Activated CD8-positive, alpha-beta T cell treated with anti-CD3 and anti-CD28 coated beads for 36 hours (primary cell): ENCODE data around the gene GBP3. TPM values are rescaled to one million over a fixed set of nuclear protein-coding genes. Genes with fewer than 3 reads are reported as not detected.
"Not testable (repeated sequence)": the region's sequence is repeated elsewhere in the genome, so short reads cannot be mapped to it uniquely, and the experiment has no call there.

Source experiments
- ATAC-seq: fragments of 200-7000 bp; cut with Tn5 transposase; one replicate; pipeline ENCODE4 v1.10.0; 2021; ENCODE audit warnings: mild to moderate bottlenecking, moderate library complexity
- CTCF ChIA-PET: fragments of 350-600 bp; sonication (Branson Sonifier 250); formaldehyde crosslinking; loops from one replicate; lab custom pipeline; 2021; ENCODE audit warnings: antibody characterized with exemption; lab: Charles Lee
- POLR2A ChIA-PET: fragments of 350-600 bp; sonication (Branson Sonifier 250); formaldehyde crosslinking; loops from one replicate; lab custom pipeline; 2021; ENCODE audit warnings: antibody characterized with exemption; lab: Charles Lee
- DNase-seq: peaks from one replicate; pipeline ENCODE4 v3.0.0-alpha.2; 2020
- H3K27ac Mint-ChIP-seq: one replicate; pipeline ENCODE4 v1.8.0; 2021; ENCODE audit warnings: mild to moderate bottlenecking, mixed read lengths
- H3K27me3 Mint-ChIP-seq: one replicate; pipeline ENCODE4 v1.8.0; 2021; ENCODE audit warnings: mixed read lengths
- H3K36me3 Mint-ChIP-seq: one replicate; pipeline ENCODE4 v1.8.0; 2021; ENCODE audit warnings: low read depth, mixed read lengths
- H3K4me1 Mint-ChIP-seq: one replicate; pipeline ENCODE4 v1.8.0; 2021; ENCODE audit warnings: low read depth, mixed read lengths
- H3K4me3 Mint-ChIP-seq: one replicate; pipeline ENCODE4 v1.8.0; 2021; ENCODE audit warnings: mild to moderate bottlenecking, moderate library complexity, mixed read lengths
- H3K9me3 Mint-ChIP-seq: one replicate; pipeline ENCODE4 v1.8.0; 2021; ENCODE audit warnings: mixed read lengths
- CTCF ChIP-seq: fragments of 200-600 bp; IDR thresholded peaks from one replicate; pipeline ENCODE4 v1.8.0; 2022; ENCODE audit warnings: antibody characterized with exemption, mild to moderate bottlenecking
- intact Hi-C: fragments of 100-400 bp; cut with micrococcal nuclease; formaldehyde crosslinking; loops from one replicate; pipeline ENCODE4 v1.10.0; 2022
- total RNA-seq, 2 experiments: library from RNA; stranded (reverse); gene quantifications; one replicate each; pipeline ENCODE4 v1.2.3, GENCODE V29; 2021

The GBP3 gene
- total RNA-seq, 2 experiments from 2014 or later: 4.7 to 5.7 TPM

DNA sequence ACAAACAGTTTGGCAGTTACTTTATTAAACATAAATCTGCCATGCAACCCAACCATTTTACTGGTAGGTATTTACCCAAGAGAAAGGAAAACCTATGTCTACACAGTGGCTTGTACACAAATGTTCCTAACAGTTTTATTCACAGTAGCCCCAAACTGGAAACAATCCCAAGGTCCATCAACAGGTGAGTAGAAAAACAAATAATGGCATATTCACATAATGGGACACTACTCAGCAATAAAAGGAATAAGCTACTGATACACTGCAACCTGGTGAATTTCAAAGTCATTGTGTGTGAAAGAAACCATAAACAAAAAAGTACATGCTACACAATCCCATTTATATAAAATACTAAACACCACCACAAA is 42.9 kb downstream of the GBP3 start:
- DNase-seq (no peak), ATAC-seq (no peak)
- no peaks in the 10 kb centered on the region for H3K27me3 Mint-ChIP-seq
- ChIA-PET POLR2A (interaction anchor here (1.0 to 1.3 kb wide), 2 partner anchors 9 to 148 kb away, joined by 3 to 5 read pairs; no protein-coding TSS in a partner anchor), CTCF (interaction anchor here (1.4 kb wide), 1 partner anchor 9 kb away, joined by 3 read pairs; no protein-coding TSS in a partner anchor)
- H3K27ac Mint-ChIP-seq: no peak overlapping the region
- H3K9me3 Mint-ChIP-seq: no peaks in the 10 kb centered on the region
- intact Hi-C loops: loop anchor here (5.0 kb wide), 1 partner anchor 383 kb away; the partner anchor contains the start of gene GBP6
- H3K4me1 Mint-ChIP-seq: peaks cover 68% of the 10 kb centered on the region
- H3K36me3 Mint-ChIP-seq: peaks cover 63% of the 10 kb centered on the region
- H3K4me3 Mint-ChIP-seq: no peak overlapping the region
- no peak for TF ChIP-seq CTCF

GRCh38 chr1:88979054-88979748 is 43.5 kb downstream of the GBP3 start:
- no peak overlapping the region for H3K4me3 Mint-ChIP-seq
- peak; percentile 15 for ATAC-seq
- POLR2A ChIA-PET: interaction anchor here (1.0 to 1.3 kb wide), 2 partner anchors 10 to 148 kb away, joined by 3 to 5 read pairs; no protein-coding TSS in a partner anchor

GRCh38 chr1:88976235-88976634 is 46.4 kb downstream of the GBP3 start:
- Mint-ChIP-seq H3K4me1 (peaks cover 51% of the 10 kb centered on the region), H3K4me3 (no peak overlapping the region), H3K9me3 (no peaks in the 10 kb centered on the region), H3K27me3 (no peaks in the 10 kb centered on the region), H3K36me3 (peaks cover 38% of the 10 kb centered on the region), H3K27ac (no peak overlapping the region)
- DNase-seq (no peak), ATAC-seq (no peak)
- CTCF ChIA-PET: no interaction called here
- POLR2A ChIA-PET: no interaction called here
- no peak for TF ChIP-seq CTCF
- intact Hi-C loops: no loop called here

More at GRCh38 chr1:88979054-88979748, 43.5 kb downstream of the GBP3 start:
- CTCF ChIA-PET: no interaction called here
- no peak for TF ChIP-seq CTCF
- Mint-ChIP-seq H3K36me3 (peaks cover 62% of the 10 kb centered on the region), H3K4me1 (peaks cover 64% of the 10 kb centered on the region), H3K27ac (no peak overlapping the region), H3K27me3 (no peaks in the 10 kb centered on the region), H3K9me3 (no peaks in the 10 kb centered on the region)
- intact Hi-C loops: no loop called here
- no peak for DNase-seq

- H3K27ac Mint-ChIP-seq, H3K9me3 Mint-ChIP-seq, H3K27me3 Mint-ChIP-seq, POLR2A ChIA-PET, H3K4me3 Mint-ChIP-seq, intact Hi-C loops, ATAC-seq, DNase-seq: not testable (repeated sequence)
- CTCF ChIA-PET: interaction anchor here (1.3 to 3.6 kb wide), 10 partner anchors 9 to 482 kb away, joined by 3 to 39 read pairs (median 7); partner anchors contain the start of gene GBP6
- Mint-ChIP-seq H3K36me3 (peaks cover 26% of the 10 kb centered on the region), H3K4me1 (peaks cover 43% of the 10 kb centered on the region)
These were observed 48.0 kb downstream of the GBP3 start for GRCh38 chr1:88974616-88975172.

GRCh38 chr1:88973520-88974137 is 49.0 kb downstream of the GBP3 start:
- peaks cover 21% of the 10 kb centered on the region for H3K36me3 Mint-ChIP-seq
- no peaks in the 10 kb centered on the region for H3K9me3 Mint-ChIP-seq
- ChIA-PET CTCF (interaction anchor here (0.7 to 3.6 kb wide), 34 partner anchors 10 to 483 kb away, joined by 3 to 39 read pairs (median 4); partner anchors contain the start of genes GBP6 and GBP7), POLR2A (interaction anchor here (0.6 to 1.0 kb wide), 2 partner anchors 48 to 82 kb away, joined by 3 to 4 read pairs; partner anchors contain the start of gene GTF2B)
- H3K27me3 Mint-ChIP-seq: no peaks in the 10 kb centered on the region
- DNase-seq (no peak), ATAC-seq (peak; percentile 68)
- no peak overlapping the region for H3K27ac Mint-ChIP-seq
- H3K4me3 Mint-ChIP-seq: no peak overlapping the region
- peaks cover 32% of the 10 kb centered on the region for H3K4me1 Mint-ChIP-seq
- TF ChIP-seq CTCF: peak; percentile 78
- intact Hi-C loops: no loop called here
